Activated CD8-positive, alpha-beta memory T cell treated with anti-CD3 and anti-CD28 coated beads for 48 hours (primary cell): Measurements from ENCODE around the gene GLT8D1.
A peak's percentile ranks its signal among the peaks of the same experiment; 100 is the strongest.

Experiments used
- DNase-seq, 3 experiments: peaks; one replicate each; pipeline ENCODE4 v3.0.0-alpha.2; 2020; ENCODE audit warnings: low read depth in 2 of 3, low spot score in 2 of 3

GLT8D1 gene

DNA sequence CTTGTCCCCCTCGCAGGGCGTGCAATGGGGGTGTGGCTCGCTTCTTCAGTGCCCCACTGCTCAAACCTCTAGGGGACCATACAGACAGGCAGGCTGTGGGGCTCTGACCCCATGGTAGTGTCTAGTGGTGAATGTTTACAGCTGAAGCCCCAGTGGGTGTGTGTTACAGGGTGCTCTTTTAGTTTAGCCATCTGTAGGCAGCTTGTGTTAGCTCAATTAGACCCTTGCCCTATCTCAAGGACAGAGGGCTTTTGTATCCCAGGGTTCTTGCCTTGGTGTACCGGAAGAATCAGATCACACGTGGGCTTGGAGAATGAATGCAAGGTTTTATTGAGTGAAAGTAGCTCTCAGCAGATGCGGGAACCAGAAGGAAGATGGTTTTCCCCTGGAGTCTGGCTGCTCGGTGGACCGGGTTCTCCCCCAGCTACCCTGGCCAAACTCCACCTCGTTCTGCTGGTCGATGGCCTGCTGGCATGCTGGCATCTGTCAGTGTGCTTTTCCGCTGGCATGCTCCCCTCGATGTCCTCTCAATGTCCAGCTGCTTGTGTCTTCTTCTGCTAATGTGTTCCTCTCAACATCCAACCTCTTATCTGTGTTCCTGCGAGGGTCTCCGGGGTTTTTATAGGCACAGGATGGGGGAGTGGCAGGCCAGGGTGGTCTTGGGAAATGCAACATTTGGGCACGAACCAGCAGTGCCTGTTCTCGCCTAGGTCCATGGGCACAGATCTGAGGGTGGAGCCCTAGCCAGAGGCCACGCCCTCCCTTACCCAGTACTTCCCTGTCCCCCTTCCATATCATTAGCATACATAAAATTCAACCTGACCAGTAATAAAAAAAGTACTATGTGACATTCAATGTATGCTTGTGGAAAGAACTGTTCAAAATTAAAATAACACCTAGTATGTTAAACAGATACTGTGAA is 7.0 kb upstream of the GLT8D1 start:
- DNase-seq: no peak

DNA sequence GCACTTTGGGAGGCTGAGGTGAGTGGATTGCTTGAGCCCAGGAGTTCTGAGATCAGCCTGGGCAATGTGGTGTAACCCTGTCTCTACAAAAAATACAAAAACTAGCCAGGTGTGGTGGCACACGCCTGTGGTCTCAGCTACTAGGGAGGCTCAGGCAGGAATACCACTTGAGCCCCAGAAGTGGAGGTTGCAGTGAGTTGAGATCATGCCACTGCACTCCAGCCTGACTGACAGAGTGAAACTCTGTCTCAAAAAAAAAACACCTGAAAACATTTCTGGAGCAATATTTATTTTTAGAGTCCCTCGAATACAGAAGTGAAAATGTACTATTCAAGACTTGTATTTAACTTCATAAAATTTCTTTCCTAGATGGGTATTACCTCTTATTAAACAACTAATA is 4.9 kb upstream of the GLT8D1 start:
- no peak for DNase-seq

DNA sequence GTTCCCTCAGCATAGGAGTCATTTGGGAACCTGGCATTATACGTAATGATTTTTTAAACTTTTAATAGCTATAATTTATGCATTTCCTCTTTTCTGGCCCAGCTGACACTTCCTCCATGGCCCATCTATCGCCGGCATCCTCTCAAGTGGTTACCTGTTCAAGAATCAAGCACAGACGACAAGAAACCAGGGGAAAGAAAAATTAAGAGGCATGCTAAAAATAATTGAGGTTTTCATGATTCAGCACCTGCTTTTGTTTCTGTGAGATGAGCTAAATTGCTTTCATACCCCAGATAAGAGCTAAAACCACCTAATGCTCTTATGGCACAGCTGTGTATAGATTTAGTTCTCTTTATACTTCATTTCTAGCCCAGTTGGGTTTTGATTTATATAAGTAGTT is 2.0 kb upstream of the GLT8D1 start:
- no peak for DNase-seq

DNA sequence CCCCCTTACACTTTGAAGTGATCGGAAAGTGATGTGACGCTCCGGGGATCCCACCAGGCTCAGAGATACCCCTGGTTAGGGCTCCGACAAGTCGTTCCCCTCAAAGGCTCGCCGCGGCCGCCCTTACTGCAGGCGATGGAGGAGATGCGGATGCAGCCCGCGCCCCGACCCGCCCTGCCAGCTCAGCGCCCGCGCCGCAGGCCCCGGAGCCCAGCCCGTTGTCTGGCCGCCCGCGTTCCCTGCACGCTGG is 228 bp downstream of the GLT8D1 start:
- DNase-seq: no peak

DNA sequence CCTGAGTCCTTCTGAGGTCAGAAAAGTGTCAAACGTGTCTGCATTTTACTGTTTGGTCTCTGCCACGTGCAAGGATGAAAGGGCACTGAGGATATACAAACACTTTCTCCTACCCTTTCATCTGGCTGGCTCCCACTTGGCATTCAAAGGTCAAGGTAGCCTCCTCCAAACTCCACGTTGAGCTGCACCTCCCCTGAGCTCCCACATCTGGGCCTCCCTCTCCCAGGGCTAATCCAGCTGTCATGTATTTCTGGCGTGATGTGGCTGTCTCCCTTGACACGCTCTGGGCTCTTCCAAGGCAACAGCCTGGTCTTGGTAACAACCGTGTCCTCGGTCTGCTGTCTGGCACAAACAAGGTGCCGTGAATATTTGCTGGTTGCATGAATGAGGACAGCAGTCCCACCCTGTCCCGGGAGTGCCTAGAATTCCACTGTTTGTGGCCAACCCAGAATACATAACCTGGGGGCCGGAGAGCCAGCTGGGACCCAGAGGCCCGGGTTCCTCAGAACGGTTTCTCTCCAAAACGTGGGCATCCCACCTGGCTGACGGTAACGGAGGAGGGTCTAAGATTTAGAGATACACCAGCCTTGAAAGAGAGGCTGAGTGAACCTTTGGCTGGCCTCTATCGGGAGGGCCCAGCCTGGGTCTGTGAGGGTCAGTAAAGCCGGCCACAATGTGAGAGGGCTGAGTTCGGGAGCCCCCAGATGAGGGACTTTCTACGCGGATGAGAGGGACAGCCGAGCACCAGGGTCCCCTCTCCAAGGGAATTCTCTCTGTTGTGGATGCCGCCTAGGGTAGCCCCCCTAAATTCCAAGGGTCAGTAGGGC is 767 bp downstream of the GLT8D1 start:
- DNase-seq: no peak

DNA sequence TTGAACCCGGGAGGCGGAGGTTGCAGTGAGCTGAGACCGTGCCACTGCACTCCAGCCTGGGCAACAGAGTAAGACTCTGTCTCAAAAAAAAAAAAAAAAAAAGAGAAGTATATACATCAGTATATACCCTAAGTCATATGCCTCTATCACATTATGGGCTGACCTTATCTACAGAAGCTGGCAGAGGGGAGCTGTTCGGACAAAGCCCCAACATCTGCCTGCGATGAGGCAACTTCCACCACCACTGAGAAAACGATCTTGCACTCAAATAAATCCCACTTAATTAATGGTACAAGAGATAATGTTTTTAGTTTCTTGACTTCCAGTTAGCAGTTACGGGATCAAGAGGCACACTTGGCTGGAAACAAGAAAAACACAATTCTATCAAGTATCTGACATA is 2.2 kb downstream of the GLT8D1 start:
- no peak for DNase-seq

DNA sequence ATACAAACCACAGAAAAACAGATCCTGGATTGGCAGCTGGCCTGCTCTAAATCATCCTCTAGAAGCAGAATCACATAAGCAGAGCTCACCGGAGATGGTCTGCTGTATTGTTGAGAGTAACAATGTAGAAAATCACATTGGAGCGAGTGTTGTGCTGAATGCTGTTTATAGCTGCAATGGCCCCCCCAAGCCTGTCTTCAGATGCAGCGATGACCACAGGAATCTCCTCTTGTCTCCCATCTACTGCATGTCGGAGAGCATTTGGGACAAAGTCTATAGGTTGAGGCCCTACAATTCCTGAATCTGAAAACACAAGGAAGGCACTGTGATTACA is 8.0 kb downstream of the GLT8D1 start:
- no peak for DNase-seq

DNA sequence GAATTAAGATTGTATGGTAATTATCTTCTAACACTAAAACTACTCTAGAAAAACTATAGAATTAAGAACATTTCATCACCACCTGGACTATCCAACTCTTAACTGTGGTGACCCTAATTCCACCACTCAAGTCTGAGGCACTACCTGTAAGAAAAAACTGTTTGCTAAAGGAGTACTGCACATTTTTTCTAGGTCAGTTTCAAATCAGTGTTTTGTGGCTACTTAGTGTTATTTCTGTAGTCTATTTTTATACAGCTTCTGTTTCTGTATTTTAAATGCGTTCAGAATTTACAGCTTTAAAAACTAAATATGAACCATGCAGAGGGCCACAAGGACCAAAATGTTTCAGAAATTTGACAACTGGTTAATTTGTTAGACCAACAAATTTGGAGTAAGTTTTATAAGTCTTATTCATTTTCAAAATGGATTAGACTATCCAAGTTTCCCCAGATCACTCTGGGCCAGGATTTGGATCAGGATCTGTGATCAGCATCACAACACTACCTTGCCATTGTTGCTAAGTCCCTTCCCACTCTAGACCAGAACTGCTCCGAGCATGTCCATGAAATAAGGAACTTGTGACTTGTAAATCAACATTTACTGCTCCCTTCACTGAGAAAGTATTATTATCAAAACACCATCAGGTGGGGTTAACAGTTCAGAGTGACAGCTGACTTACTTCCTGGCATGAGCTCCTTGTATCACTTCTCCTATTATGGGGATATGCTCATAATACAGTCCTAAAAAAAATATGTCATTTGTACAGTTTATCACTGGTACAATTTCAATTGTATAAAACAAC is 8.6 kb downstream of the GLT8D1 start:
- DNase-seq: no peak

DNA sequence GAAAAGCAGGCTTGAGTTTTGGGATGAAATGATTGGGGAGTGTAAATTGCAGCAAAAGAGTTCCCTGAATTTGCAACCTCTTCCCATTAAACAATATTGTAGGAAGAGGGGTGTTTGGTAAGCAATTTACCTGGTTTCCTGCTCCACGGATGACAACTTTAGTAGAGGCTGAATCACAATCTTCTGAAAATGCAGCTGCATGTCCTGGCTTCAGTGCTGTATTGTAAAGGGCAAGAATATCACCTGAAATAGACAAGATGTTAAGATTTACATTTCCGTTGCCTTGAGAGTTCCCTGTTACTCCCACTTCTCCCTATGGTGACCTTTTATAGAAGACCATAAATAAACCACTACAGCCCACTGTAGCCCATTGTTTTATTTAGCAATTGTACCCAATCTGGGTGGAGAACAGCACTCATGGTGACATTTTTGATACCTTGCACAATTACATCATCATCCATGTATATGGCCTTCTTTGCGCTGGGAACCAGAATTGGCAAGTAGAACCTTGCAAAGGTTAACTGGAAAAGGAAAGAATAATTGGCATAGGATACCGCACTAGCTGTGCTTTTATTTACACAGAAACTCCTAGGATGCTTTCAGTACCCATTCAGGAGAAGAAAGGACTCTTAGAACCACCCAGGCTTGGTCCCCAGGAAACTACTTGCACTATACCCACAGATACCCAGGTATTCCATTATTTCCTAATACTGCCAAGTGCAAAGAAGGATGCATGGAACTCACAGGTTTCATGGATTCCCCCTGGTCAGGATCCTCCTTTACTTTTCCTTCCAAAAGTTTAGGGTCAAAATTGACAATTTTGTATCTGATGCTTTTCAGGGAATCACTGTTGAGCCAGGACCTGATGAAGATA is 9.6 kb downstream of the GLT8D1 start:
- DNase-seq: no peak

DNA sequence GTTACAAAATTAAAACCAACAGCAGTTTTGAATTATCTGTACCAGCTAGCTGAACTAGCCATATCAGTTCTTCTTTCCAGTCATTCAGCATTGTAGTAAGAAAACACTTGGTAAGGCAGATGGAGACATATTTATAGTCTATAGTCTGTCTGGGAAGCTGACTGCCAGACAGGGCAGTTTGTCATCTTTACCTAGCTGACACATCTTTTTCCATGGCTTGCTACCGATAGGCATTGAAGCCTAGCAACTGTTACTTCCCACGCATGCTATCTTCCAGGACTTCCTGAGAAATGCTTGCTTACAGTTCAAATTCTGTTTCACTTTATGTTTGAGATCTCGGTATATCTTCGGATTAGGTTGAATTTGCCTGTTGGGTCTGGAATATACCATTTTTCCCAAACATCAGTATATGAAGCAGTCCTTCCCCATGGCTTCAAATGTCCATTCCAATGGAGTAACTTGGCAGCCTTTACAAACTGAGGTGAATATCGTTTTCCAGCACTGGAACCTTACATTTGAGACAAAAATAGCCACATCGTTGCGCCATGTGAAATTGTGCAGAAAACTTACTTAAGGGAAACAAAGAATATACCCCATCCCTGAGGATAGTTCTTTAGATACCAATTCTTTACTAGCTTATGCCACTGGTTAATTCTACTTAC is 10.9 kb downstream of the GLT8D1 start:
- DNase-seq: no peak

DNA sequence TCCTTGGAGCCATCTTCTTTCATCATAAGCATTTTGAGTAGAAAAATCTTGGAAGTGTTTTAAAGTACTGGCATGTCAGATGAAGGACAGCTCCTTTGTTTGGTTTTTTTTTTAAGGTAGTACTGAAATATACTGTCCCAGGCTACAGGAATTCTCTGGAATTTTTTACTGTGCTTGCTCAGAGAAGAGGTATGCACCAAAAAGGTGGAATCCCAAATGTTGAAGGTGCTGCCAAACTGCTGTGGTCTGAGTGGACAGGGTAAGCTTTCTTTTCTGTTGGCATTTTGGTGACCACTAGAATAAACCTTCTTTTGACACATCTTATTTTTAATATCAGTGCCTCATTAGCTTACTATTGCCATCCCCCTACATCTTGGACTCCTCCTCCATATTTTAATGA is 12.5 kb downstream of the GLT8D1 start:
- no peak for DNase-seq

DNA sequence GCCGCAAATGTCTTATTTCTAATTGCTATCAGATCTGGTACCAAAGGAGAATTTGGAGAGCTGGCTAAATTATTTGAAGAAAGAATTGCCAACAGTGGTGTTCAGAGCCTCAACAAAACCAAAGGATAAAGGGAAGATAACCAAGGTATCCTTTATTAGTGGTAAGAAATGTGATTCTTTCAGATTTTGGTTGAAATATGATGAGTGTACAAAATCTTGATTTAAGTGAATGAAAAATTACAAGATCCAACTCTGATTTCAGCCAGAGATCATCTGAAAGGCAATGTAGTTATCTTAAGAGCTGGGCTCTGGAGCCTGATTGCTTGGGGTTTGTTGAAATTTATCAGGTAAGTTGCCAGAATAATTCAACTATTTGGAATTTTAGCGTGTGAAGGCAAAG is 15.0 kb downstream of the GLT8D1 start:
- DNase-seq: no peak

DNA sequence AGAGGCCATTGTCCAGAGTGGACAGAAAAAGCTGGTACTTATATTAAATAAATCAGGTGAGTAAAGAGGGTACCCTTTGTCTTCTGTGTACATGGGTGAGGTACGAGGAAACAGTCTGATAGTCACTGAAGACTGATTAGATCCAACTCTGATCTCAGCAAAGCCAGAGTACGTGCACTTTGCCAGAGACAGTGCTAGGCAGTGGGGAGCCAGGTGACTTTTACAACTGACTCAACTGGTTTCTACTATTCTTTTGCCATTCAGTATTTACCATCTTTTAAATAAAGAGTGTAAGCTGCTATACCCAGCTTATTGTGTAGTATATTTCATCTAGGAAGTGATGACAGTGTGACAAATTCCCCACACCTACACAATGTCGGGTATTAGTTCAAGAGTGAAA is 16.4 kb downstream of the GLT8D1 start:
- no peak for DNase-seq

DNA sequence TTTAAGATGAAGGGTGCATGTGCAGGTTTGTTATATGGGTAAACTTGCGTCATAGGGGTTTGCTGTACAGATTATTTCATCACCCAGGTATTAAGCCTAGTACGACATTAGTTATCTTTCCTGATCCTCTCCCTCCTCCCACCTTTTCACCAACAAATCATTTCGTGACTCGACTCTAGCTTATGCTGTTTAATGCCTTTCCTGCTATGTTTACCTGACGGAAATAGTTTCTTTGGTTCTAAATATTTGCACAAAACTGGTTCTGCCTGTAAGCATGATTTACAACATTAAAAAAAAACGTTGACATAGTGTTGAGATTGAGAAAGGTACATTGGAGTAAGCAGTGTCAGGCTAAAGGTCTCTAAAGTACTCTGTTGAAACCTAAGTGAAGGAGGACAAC is 17.3 kb downstream of the GLT8D1 start:
- DNase-seq: no peak

DNA sequence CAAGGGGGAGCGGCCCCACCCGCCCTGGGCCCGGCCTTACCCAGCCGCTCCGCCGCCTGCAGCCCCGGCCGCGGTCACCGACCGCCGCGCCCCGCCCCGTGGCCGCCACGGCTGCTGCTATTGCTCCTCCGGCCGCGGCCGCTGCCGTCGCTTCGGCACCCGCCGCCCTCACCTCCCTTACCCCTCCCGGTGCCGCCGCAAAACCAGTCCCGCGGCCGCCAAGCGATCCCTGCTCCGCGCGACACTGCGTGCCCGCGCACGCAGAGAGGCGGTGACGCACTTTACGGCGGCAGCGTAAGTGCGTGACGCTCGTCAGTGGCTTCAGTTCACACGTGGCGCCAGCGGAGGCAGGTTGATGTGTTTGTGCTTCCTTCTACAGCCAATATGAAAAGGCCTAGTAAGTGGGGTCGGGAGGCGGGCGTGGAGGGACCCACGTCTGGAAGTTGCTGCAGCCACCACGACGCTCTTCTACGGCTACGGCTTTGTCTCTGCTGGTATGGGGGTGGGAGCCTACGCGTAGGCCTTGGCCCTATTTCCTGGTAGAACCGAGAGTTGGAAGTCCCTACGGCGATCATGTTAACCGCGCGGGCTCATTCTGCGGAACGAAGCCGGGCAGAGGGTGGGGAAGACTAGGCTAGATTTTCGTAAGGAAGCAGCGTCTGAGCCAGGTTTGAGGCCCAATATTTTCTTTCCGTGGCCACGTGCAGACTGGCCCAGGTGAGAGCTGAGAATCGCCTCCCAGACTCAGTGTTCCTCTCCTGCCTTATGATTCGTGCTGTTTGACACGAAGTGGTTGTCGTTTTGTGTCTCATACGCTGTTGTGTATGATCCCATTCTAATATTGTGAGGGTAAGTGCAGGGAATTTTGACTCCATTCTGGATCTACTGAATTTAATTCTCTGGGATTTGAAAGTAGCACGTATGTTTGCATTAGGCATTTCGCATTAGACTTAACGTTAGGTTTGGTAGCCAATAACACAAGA is 19.6 kb downstream of the GLT8D1 start, which contains the start of the genes GNL3 and PBRM1:
Gene GNL3, plus strand, starts transcription at position 324 of the 983 bp plus-strand sequence. Its CDS starts 61 bp downstream, at position 385.
Gene PBRM1, minus strand, starts transcription at position 205 of the 983 bp plus-strand sequence.
- peak; percentile 74 to 91 (median 79) for DNase-seq

DNA sequence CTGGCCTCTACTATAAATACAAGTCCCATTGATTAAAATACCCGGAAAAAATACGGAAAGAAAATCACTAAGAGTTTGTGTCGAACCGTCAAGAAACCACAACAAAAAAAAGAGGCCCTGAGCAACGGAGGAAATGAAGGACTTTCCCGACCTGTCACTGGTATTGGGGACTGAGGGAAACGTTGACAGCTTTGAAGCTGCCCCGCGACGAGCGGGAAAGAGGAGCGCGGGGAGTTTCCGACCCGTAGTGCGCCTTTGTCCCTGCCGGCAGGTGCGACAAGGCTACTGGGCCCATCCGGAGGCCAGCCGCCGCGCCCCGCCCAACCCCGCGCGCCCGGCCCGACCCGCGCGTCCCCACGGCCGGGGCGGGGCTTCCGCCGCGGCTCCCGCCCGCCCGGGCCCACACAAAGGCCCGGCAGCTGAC is 20.3 kb downstream of the GLT8D1 start:
- peak; percentile 48 to 77 (median 69) for DNase-seq

DNA sequence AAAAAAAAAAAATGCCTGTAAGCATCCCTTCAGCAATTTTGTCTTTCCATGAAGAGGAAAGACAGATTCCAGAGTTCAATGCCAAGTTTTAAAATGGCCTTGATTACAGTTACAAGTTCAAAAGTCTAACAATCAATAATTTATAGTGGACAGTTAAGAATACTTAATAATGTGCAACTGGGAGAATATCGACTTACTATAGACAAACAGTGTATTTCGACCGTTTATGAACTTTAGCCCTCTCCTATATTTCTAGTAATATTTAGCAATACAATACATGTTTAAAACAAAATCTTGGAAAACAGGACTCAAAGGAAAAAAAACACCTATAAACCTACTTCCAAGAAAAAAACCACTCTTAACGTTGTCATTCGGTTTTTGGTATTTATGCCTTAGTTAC is 21.4 kb downstream of the GLT8D1 start:
- no peak for DNase-seq

DNA sequence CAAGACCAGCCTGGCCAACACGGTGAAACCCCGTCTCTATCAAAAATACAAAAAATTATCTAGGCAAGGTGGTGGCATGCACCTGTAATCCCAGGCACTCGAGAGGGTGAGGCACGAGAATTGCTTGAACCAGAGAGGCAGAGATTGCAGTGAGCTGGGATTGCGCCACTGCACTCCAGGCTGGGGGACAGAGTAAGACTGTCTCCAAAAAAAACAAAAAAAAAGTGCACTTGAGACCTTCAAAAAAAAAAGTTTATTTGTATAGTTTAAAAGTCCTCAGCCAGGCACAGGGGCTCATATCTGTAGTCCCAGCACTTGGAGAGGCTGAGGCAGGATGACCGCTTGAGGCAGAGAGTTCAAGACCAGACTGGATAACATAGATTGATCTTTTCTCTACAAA is 22.0 kb downstream of the GLT8D1 start:
- no peak for DNase-seq

DNA sequence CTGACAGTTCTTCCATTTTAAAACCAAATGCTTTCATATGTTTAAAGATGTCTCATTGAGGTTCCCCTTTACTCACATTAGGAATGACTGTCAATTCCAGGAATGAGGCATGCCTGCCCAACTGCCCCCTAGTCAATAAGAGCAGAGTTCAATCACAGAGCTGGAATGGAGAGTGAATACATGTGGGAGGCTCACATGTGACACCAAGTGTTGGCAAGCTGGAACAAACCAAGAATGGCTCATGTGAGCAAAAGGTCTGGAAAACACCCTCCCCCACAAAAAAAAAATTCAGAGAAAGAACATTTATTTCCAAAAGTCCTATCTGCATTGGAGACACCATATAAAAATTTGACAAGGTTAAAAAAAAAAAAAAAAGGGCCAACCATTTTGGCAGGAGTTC is 23.6 kb downstream of the GLT8D1 start:
- DNase-seq: no peak
